ENCODE results near the gene TNKS1BP1.

Gene TNKS1BP1

GRCh38 chr11:57360991-57361390 lies 36.2 kb upstream of the TNKS1BP1 start:
- no peak overlapping the region for H3K27ac ChIP-seq (ENCODE audit: low read length)
- no peaks in the 10 kb centered on the region for H3K9me3 ChIP-seq (ENCODE audit: control insufficient read depth in 1 of 2, low read length in 2 of 2)
- H3K4me1 ChIP-seq (ENCODE audit: control insufficient read depth in 1 of 2, insufficient read depth in 2 of 2, low read length in 2 of 2) = no peaks in the 10 kb centered on the region
- H3K36me3 ChIP-seq (ENCODE audit: control insufficient read depth in 1 of 2, insufficient read depth in 2 of 2, low read length in 2 of 2) = no peaks in the 10 kb centered on the region
- no peaks in the 10 kb centered on the region for H3K27me3 ChIP-seq (ENCODE audit: low read depth, low read length)
- no peak overlapping the region for H3K4me3 ChIP-seq (ENCODE audit: low read depth in 1 of 2, low read length in 2 of 2)

- Histone ChIP-seq H3K27ac (ENCODE audit: low read length) (no peak overlapping the region), H3K9me3 (ENCODE audit: control insufficient read depth in 1 of 2, low read length in 2 of 2) (no peaks in the 10 kb centered on the region), H3K27me3 (ENCODE audit: low read depth, low read length) (no peaks in the 10 kb centered on the region), H3K36me3 (ENCODE audit: control insufficient read depth in 1 of 2, insufficient read depth in 2 of 2, low read length in 2 of 2) (no peaks in the 10 kb centered on the region), H3K4me1 (ENCODE audit: control insufficient read depth in 1 of 2, insufficient read depth in 2 of 2, low read length in 2 of 2) (no peaks in the 10 kb centered on the region), H3K4me3 (ENCODE audit: low read depth in 1 of 2, low read length in 2 of 2) (no peak overlapping the region)
Observed at GRCh38 chr11:57359896-57360690, 35.3 kb upstream of the TNKS1BP1 start.

GRCh38 chr11:57359396-57359795 lies 34.6 kb upstream of the TNKS1BP1 start:
- Histone ChIP-seq H3K36me3 (ENCODE audit: control insufficient read depth in 1 of 2, insufficient read depth in 2 of 2, low read length in 2 of 2) (no peaks in the 10 kb centered on the region), H3K27me3 (ENCODE audit: low read depth, low read length) (no peaks in the 10 kb centered on the region), H3K4me3 (ENCODE audit: low read depth in 1 of 2, low read length in 2 of 2) (no peak overlapping the region), H3K4me1 (ENCODE audit: control insufficient read depth in 1 of 2, insufficient read depth in 2 of 2, low read length in 2 of 2) (no peaks in the 10 kb centered on the region), H3K27ac (ENCODE audit: low read length) (no peak overlapping the region), H3K9me3 (ENCODE audit: control insufficient read depth in 1 of 2, low read length in 2 of 2) (no peaks in the 10 kb centered on the region)

- no peak overlapping the region for H3K27ac ChIP-seq (ENCODE audit: low read length)
- H3K9me3 ChIP-seq (ENCODE audit: control insufficient read depth in 1 of 2, low read length in 2 of 2) = no peaks in the 10 kb centered on the region
- H3K4me3 ChIP-seq (ENCODE audit: low read depth in 1 of 2, low read length in 2 of 2) = no peak overlapping the region
- no peaks in the 10 kb centered on the region for H3K27me3 ChIP-seq (ENCODE audit: low read depth, low read length)
- no peaks in the 10 kb centered on the region for H3K36me3 ChIP-seq (ENCODE audit: control insufficient read depth in 1 of 2, insufficient read depth in 2 of 2, low read length in 2 of 2)
- no peaks in the 10 kb centered on the region for H3K4me1 ChIP-seq (ENCODE audit: control insufficient read depth in 1 of 2, insufficient read depth in 2 of 2, low read length in 2 of 2)
Observed at GRCh38 chr11:57358991-57359390, 34.2 kb upstream of the TNKS1BP1 start.

GRCh38 chr11:57358543-57358961 lies 33.8 kb upstream of the TNKS1BP1 start:
- no peak overlapping the region for H3K4me3 ChIP-seq (ENCODE audit: low read depth in 1 of 2, low read length in 2 of 2)
- no peaks in the 10 kb centered on the region for H3K4me1 ChIP-seq (ENCODE audit: control insufficient read depth in 1 of 2, insufficient read depth in 2 of 2, low read length in 2 of 2)
- H3K9me3 ChIP-seq (ENCODE audit: control insufficient read depth in 1 of 2, low read length in 2 of 2) = no peaks in the 10 kb centered on the region
- no peaks in the 10 kb centered on the region for H3K27me3 ChIP-seq (ENCODE audit: low read depth, low read length)
- no peak overlapping the region for H3K27ac ChIP-seq (ENCODE audit: low read length)
- H3K36me3 ChIP-seq (ENCODE audit: control insufficient read depth in 1 of 2, insufficient read depth in 2 of 2, low read length in 2 of 2) = no peaks in the 10 kb centered on the region

- no peak overlapping the region for H3K4me3 ChIP-seq (ENCODE audit: low read depth in 1 of 2, low read length in 2 of 2)
- H3K27me3 ChIP-seq (ENCODE audit: low read depth, low read length) = no peaks in the 10 kb centered on the region
- no peaks in the 10 kb centered on the region for H3K4me1 ChIP-seq (ENCODE audit: control insufficient read depth in 1 of 2, insufficient read depth in 2 of 2, low read length in 2 of 2)
- H3K36me3 ChIP-seq (ENCODE audit: control insufficient read depth in 1 of 2, insufficient read depth in 2 of 2, low read length in 2 of 2) = no peaks in the 10 kb centered on the region
- H3K27ac ChIP-seq (ENCODE audit: low read length) = no peak overlapping the region
- H3K9me3 ChIP-seq (ENCODE audit: control insufficient read depth in 1 of 2, low read length in 2 of 2) = no peaks in the 10 kb centered on the region
Observed at GRCh38 chr11:57357856-57358255, 33.1 kb upstream of the TNKS1BP1 start.

- no peaks in the 10 kb centered on the region for H3K9me3 ChIP-seq (ENCODE audit: control insufficient read depth in 1 of 2, low read length in 2 of 2)
- H3K4me3 ChIP-seq (ENCODE audit: low read depth in 1 of 2, low read length in 2 of 2) = no peak overlapping the region
- no peak overlapping the region for H3K27ac ChIP-seq (ENCODE audit: low read length)
- no peaks in the 10 kb centered on the region for H3K4me1 ChIP-seq (ENCODE audit: control insufficient read depth in 1 of 2, insufficient read depth in 2 of 2, low read length in 2 of 2)
- no peaks in the 10 kb centered on the region for H3K27me3 ChIP-seq (ENCODE audit: low read depth, low read length)
- no peaks in the 10 kb centered on the region for H3K36me3 ChIP-seq (ENCODE audit: control insufficient read depth in 1 of 2, insufficient read depth in 2 of 2, low read length in 2 of 2)
Observed at GRCh38 chr11:57357310-57357709, 32.6 kb upstream of the TNKS1BP1 start.

- Histone ChIP-seq H3K4me3 (ENCODE audit: low read depth in 1 of 2, low read length in 2 of 2) (no peak overlapping the region), H3K9me3 (ENCODE audit: control insufficient read depth in 1 of 2, low read length in 2 of 2) (no peaks in the 10 kb centered on the region), H3K27ac (ENCODE audit: low read length) (no peak overlapping the region), H3K36me3 (ENCODE audit: control insufficient read depth in 1 of 2, insufficient read depth in 2 of 2, low read length in 2 of 2) (no peaks in the 10 kb centered on the region), H3K27me3 (ENCODE audit: low read depth, low read length) (no peaks in the 10 kb centered on the region), H3K4me1 (ENCODE audit: control insufficient read depth in 1 of 2, insufficient read depth in 2 of 2, low read length in 2 of 2) (no peaks in the 10 kb centered on the region)
Observed at GRCh38 chr11:57356268-57356667, 31.5 kb upstream of the TNKS1BP1 start.

GRCh38 chr11:57354699-57355098 lies 29.9 kb upstream of the TNKS1BP1 start:
- Histone ChIP-seq H3K9me3 (ENCODE audit: control insufficient read depth in 1 of 2, low read length in 2 of 2) (no peaks in the 10 kb centered on the region), H3K4me3 (ENCODE audit: low read depth in 1 of 2, low read length in 2 of 2) (no peak overlapping the region), H3K27me3 (ENCODE audit: low read depth, low read length) (no peaks in the 10 kb centered on the region), H3K4me1 (ENCODE audit: control insufficient read depth in 1 of 2, insufficient read depth in 2 of 2, low read length in 2 of 2) (peaks cover 0 to 3% of the 10 kb centered on the region in 2 donors), H3K27ac (ENCODE audit: low read length) (no peak overlapping the region), H3K36me3 (ENCODE audit: control insufficient read depth in 1 of 2, insufficient read depth in 2 of 2, low read length in 2 of 2) (no peaks in the 10 kb centered on the region)

GRCh38 chr11:57353852-57354251 lies 29.1 kb upstream of the TNKS1BP1 start:
- Histone ChIP-seq H3K36me3 (ENCODE audit: control insufficient read depth in 1 of 2, insufficient read depth in 2 of 2, low read length in 2 of 2) (no peaks in the 10 kb centered on the region), H3K4me3 (ENCODE audit: low read depth in 1 of 2, low read length in 2 of 2) (no peak overlapping the region), H3K9me3 (ENCODE audit: control insufficient read depth in 1 of 2, low read length in 2 of 2) (no peaks in the 10 kb centered on the region), H3K27ac (ENCODE audit: low read length) (no peak overlapping the region), H3K4me1 (ENCODE audit: control insufficient read depth in 1 of 2, insufficient read depth in 2 of 2, low read length in 2 of 2) (peaks cover 0 to 4% of the 10 kb centered on the region in 2 donors), H3K27me3 (ENCODE audit: low read depth, low read length) (no peaks in the 10 kb centered on the region)

- peaks cover 0 to 4% of the 10 kb centered on the region in 2 donors for H3K4me1 ChIP-seq (ENCODE audit: control insufficient read depth in 1 of 2, insufficient read depth in 2 of 2, low read length in 2 of 2)
- H3K27ac ChIP-seq (ENCODE audit: low read length) = no peak overlapping the region
- no peaks in the 10 kb centered on the region for H3K9me3 ChIP-seq (ENCODE audit: control insufficient read depth in 1 of 2, low read length in 2 of 2)
- no peaks in the 10 kb centered on the region for H3K27me3 ChIP-seq (ENCODE audit: low read depth, low read length)
- no peak overlapping the region for H3K4me3 ChIP-seq (ENCODE audit: low read depth in 1 of 2, low read length in 2 of 2)
- H3K36me3 ChIP-seq (ENCODE audit: control insufficient read depth in 1 of 2, insufficient read depth in 2 of 2, low read length in 2 of 2) = no peaks in the 10 kb centered on the region
Observed at GRCh38 chr11:57353446-57353845, 28.7 kb upstream of the TNKS1BP1 start.

- H3K4me3 ChIP-seq (ENCODE audit: low read depth in 1 of 2, low read length in 2 of 2) = no peak overlapping the region
- peaks cover 0 to 4% of the 10 kb centered on the region in 2 donors for H3K4me1 ChIP-seq (ENCODE audit: control insufficient read depth in 1 of 2, insufficient read depth in 2 of 2, low read length in 2 of 2)
- H3K9me3 ChIP-seq (ENCODE audit: control insufficient read depth in 1 of 2, low read length in 2 of 2) = no peaks in the 10 kb centered on the region
- no peaks in the 10 kb centered on the region for H3K36me3 ChIP-seq (ENCODE audit: control insufficient read depth in 1 of 2, insufficient read depth in 2 of 2, low read length in 2 of 2)
- H3K27me3 ChIP-seq (ENCODE audit: low read depth, low read length) = no peaks in the 10 kb centered on the region
- H3K27ac ChIP-seq (ENCODE audit: low read length) = no peak overlapping the region
Observed at GRCh38 chr11:57353036-57353435, 28.3 kb upstream of the TNKS1BP1 start.
